D341Med (cell line): ENCODE results near the gene AP2A2.
"Not testable (repeated sequence)": the region's sequence is repeated elsewhere in the genome, so short reads cannot be mapped to it uniquely, and the experiment has no call there.

Source experiments
- DNase-seq: peaks from one replicate; pipeline ENCODE4 v3.0.0; 2012; ENCODE audit warnings: low spot score

Gene AP2A2

GRCh38 chr11:954392-955153 is 28.9 kb downstream of the AP2A2 start:
- DNase-seq = no peak

GRCh38 chr11:955154-956063 is 29.7 kb downstream of the AP2A2 start:
- DNase-seq = no peak

- no peak for DNase-seq
Observed at GRCh38 chr11:957212-957920, 31.7 kb downstream of the AP2A2 start.

- DNase-seq = no peak
Observed at GRCh38 chr11:958101-958500, 32.4 kb downstream of the AP2A2 start.

GRCh38 chr11:959027-959426 is 33.4 kb downstream of the AP2A2 start:
- peak; percentile 45 for DNase-seq

- DNase-seq = peak; percentile 27
Observed at GRCh38 chr11:959608-960007, 33.9 kb downstream of the AP2A2 start.

GRCh38 chr11:961310-961920 is 35.7 kb downstream of the AP2A2 start:
- DNase-seq = not testable (repeated sequence)

- DNase-seq = no peak
Observed at GRCh38 chr11:961921-962320, 36.3 kb downstream of the AP2A2 start.

- no peak for DNase-seq
Observed at GRCh38 chr11:962688-963087, 37.0 kb downstream of the AP2A2 start.

GRCh38 chr11:963852-964251 is 38.2 kb downstream of the AP2A2 start:
- DNase-seq = peak; percentile 5

- DNase-seq = peak; percentile 19
Observed at GRCh38 chr11:965206-965775, 39.6 kb downstream of the AP2A2 start.

- no peak for DNase-seq
Observed at GRCh38 chr11:967995-968751, 42.5 kb downstream of the AP2A2 start.

- no peak for DNase-seq
Observed at GRCh38 chr11:968822-969221, 43.2 kb downstream of the AP2A2 start.

GRCh38 chr11:969651-970205 is 44.1 kb downstream of the AP2A2 start:
- no peak for DNase-seq

- DNase-seq = no peak
Observed at GRCh38 chr11:970319-970871, 44.7 kb downstream of the AP2A2 start.

GRCh38 chr11:971092-971690 is 45.5 kb downstream of the AP2A2 start:
- DNase-seq = no peak

- DNase-seq = no peak
Observed at GRCh38 chr11:971731-972365, 46.2 kb downstream of the AP2A2 start.

- no peak for DNase-seq
Observed at GRCh38 chr11:972523-973211, 47.0 kb downstream of the AP2A2 start.

- DNase-seq = no peak
Observed at GRCh38 chr11:973237-973636, 47.6 kb downstream of the AP2A2 start.
